A549 (cell line): Measurements from ENCODE around the gene PPP2R5E.

Experiments used
- CHD2 ChIP-seq: fragments of 150-350 bp; IDR thresholded peaks from 2 replicates; pipeline ENCODE4 v1.6.1; 2014; ENCODE audit warnings: low read length; ENCODE audit not compliant: partially characterized antibody
- CTCF ChIP-seq: fragments of >200 bp; sonication (Bioruptor Twin); formaldehyde crosslinking; IDR thresholded peaks from 3 replicates; pipeline ENCODE4 v1.5.1; 2016
- EP300 ChIP-seq, 2 experiments: fragments of >200 bp; sonication (Bioruptor Twin); formaldehyde crosslinking; IDR thresholded peaks; 2 replicates in 1 of 2; 3 replicates in 1 of 2; pipeline ENCODE4 v1.6.1; 2016 to 2017
- KDM1A ChIP-seq: fragments of 200-600 bp; sonication (generic); IDR thresholded peaks from 2 replicates; pipeline ENCODE4 v1.6.1; 2016; ENCODE audit warnings: low read depth, mild to moderate bottlenecking
- MAZ ChIP-seq: fragments of 150-350 bp; IDR thresholded peaks from 2 replicates; pipeline ENCODE4 v1.6.1; 2014; ENCODE audit warnings: antibody characterized with exemption, low read depth, low read length, borderline replicate concordance
- MYC ChIP-seq: IDR thresholded peaks from 2 replicates; pipeline ENCODE4 v1.6.1; 2012; ENCODE audit warnings: mild to moderate bottlenecking, inconsistent platforms, low read length, improper control_type of control experiment, borderline replicate concordance
- NFE2L2 ChIP-seq: fragments of 150-350 bp; conservative IDR thresholded peaks from 2 replicates; pipeline ENCODE4 v1.6.1; 2014; ENCODE audit warnings: low read length
- NPAS2 ChIP-seq: fragments of 250-450 bp; sonication (Bioruptor Pico); IDR thresholded peaks from 2 replicates; pipeline ENCODE4 v1.8.0; 2022; ENCODE audit warnings: mild to moderate bottlenecking, moderate library complexity, borderline replicate concordance
- PHF8 ChIP-seq: fragments of 200-600 bp; sonication (generic); IDR thresholded peaks from 2 replicates; pipeline ENCODE4 v1.6.1; 2016; ENCODE audit warnings: low read depth, mild to moderate bottlenecking, antibody characterized with exemption, moderate library complexity, borderline replicate concordance
- POLR2A ChIP-seq: IDR thresholded peaks from 2 replicates; pipeline ENCODE4 v1.6.1; 2012; ENCODE audit warnings: mild to moderate bottlenecking, low read length
- RAD21 ChIP-seq, 2 experiments: fragments of >200 bp in 1 of 2; sonication (Bioruptor Twin) in 1 of 2; formaldehyde crosslinking in 1 of 2; IDR thresholded peaks in 1 of 2; conservative IDR thresholded peaks in 1 of 2; 2 replicates in 1 of 2; 3 replicates in 1 of 2; pipeline ENCODE4 v1.6.1; 2012 to 2018; ENCODE audit warnings: inconsistent platforms in 1 of 2
- REST ChIP-seq: fragments of 200-600 bp; sonication (generic); IDR thresholded peaks from 2 replicates; pipeline ENCODE4 v1.6.1; 2016; ENCODE audit warnings: antibody characterized with exemption, mild to moderate bottlenecking, moderate library complexity
- RFX5 ChIP-seq: fragments of 450-650 bp; IDR thresholded peaks from 2 replicates; pipeline ENCODE4 v1.7.1; 2014; ENCODE audit warnings: antibody characterized with exemption, mild to moderate bottlenecking, moderate library complexity
- SMC3 ChIP-seq: fragments of >200 bp; sonication (Bioruptor Twin); formaldehyde crosslinking; IDR thresholded peaks from 3 replicates; pipeline ENCODE4 v1.6.1; 2018; ENCODE audit warnings: inconsistent platforms

- TF ChIP-seq NPAS2 (CRISPR knock-in tag) (no peak), POLR2A (no peak), CTCF (no peak), PHF8 (no peak), RFX5 (no peak), NFE2L2 (no peak), EP300 (IDR thresholded peaks at IDR 0.05) (no peak), REST (no peak), KDM1A (no peak), RAD21 (conservative IDR thresholded peaks at IDR 0.05 in 1 of 2, IDR thresholded peaks at IDR 0.05 in 1 of 2) (no peak), CHD2 (no peak), MYC (no peak), SMC3 (no peak), MAZ (no peak)
These were observed 98.6 kb downstream of the PPP2R5E start for GRCh38 chr14:63444588-63444987.
